SK-N-SH treated with all-trans-retinoic acid at 6 μM for 48 hours (cell line): Measurements from ENCODE around the gene CLCN6.

Experiments
- BACH2 ChIP-seq: fragments of 250-450 bp; sonication (Bioruptor Pico); IDR thresholded peaks from 2 replicates; pipeline ENCODE4 v1.9.0; 2021; ENCODE audit warnings: mild to moderate bottlenecking, borderline replicate concordance
- CSRNP3 ChIP-seq: fragments of 250-450 bp; sonication (Bioruptor Pico); IDR thresholded peaks from 2 replicates; pipeline ENCODE4 v1.5.1; 2021; ENCODE audit warnings: mild to moderate bottlenecking, moderate library complexity
- GLIS3 ChIP-seq: fragments of 250-450 bp; sonication (Bioruptor Pico); IDR thresholded peaks from 2 replicates; pipeline ENCODE4 v1.5.0; 2020; ENCODE audit warnings: mild to moderate bottlenecking, moderate library complexity
- PATZ1 ChIP-seq: fragments of 250-450 bp; sonication (Bioruptor Pico); IDR thresholded peaks from 2 replicates; pipeline ENCODE4 v1.8.0; 2020; ENCODE audit warnings: mild to moderate bottlenecking, moderate library complexity, borderline replicate concordance
- PPARA ChIP-seq: fragments of 250-450 bp; sonication (Bioruptor Pico); IDR thresholded peaks from 2 replicates; pipeline ENCODE4 v1.5.0; 2020; ENCODE audit warnings: mild to moderate bottlenecking, borderline replicate concordance
- TCF4 ChIP-seq: fragments of 250-450 bp; sonication (Bioruptor Pico); IDR thresholded peaks from 2 replicates; pipeline ENCODE4 v1.8.0; 2021; ENCODE audit warnings: mild to moderate bottlenecking, moderate library complexity, borderline replicate concordance
- TOX ChIP-seq: fragments of 250-450 bp; sonication (Bioruptor Pico); IDR thresholded peaks from 2 replicates; pipeline ENCODE4 v1.8.0; 2021; ENCODE audit warnings: mild to moderate bottlenecking, moderate library complexity, borderline replicate concordance
- TSHZ2 ChIP-seq: fragments of 250-450 bp; sonication (Bioruptor Pico); IDR thresholded peaks from 2 replicates; pipeline ENCODE4 v1.5.0; 2020; ENCODE audit warnings: mild to moderate bottlenecking, moderate library complexity
- ZFP3 ChIP-seq: fragments of 250-450 bp; sonication (Bioruptor Pico); IDR thresholded peaks from 2 replicates; pipeline ENCODE4 v1.5.0; 2020; ENCODE audit warnings: mild to moderate bottlenecking, moderate library complexity
- ZFP30 ChIP-seq: fragments of 450-650 bp; formaldehyde crosslinking; IDR thresholded peaks from 2 replicates; pipeline ENCODE4 v1.5.0; 2022; ENCODE audit warnings: mild to moderate bottlenecking, moderate library complexity
- ZNF8 ChIP-seq: fragments of 450-650 bp; formaldehyde crosslinking; IDR thresholded peaks from 2 replicates; pipeline ENCODE4 v1.5.0; 2020; ENCODE audit warnings: mild to moderate bottlenecking, moderate library complexity
- TF ChIP-seq, protein P1 (sequence below): fragments of 250-450 bp; sonication (Bioruptor Pico); IDR thresholded peaks from 2 replicates; pipeline ENCODE4 v1.8.0; 2021; ENCODE audit warnings: low read depth, mild to moderate bottlenecking, moderate library complexity, borderline replicate concordance

GRCh38 chr1:11888877-11889208 is 82.9 kb downstream of the CLCN6 start:
- no peak for TF ChIP-seq PATZ1 (CRISPR knock-in tag)
- TF ChIP-seq, protein P1, sequence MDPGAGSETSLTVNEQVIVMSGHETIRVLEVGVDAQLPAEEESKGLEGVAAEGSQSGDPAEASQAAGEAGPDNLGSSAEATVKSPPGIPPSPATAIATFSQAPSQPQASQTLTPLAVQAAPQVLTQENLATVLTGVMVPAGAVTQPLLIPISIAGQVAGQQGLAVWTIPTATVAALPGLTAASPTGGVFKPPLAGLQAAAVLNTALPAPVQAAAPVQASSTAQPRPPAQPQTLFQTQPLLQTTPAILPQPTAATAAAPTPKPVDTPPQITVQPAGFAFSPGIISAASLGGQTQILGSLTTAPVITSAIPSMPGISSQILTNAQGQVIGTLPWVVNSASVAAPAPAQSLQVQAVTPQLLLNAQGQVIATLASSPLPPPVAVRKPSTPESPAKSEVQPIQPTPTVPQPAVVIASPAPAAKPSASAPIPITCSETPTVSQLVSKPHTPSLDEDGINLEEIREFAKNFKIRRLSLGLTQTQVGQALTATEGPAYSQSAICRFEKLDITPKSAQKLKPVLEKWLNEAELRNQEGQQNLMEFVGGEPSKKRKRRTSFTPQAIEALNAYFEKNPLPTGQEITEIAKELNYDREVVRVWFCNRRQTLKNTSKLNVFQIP (CRISPR knock-in tag), result no peak
- TF ChIP-seq TCF4 (CRISPR knock-in tag), result no peak
- no peak for TF ChIP-seq PPARA (CRISPR knock-in tag)
- no peak for TF ChIP-seq ZFP30 (CRISPR knock-in tag)
- TF ChIP-seq BACH2 (CRISPR knock-in tag), result no peak
- no peak for TF ChIP-seq ZFP3
- TF ChIP-seq TSHZ2 (CRISPR knock-in tag), result no peak
- no peak for TF ChIP-seq TOX (CRISPR knock-in tag)
- no peak for TF ChIP-seq GLIS3
- TF ChIP-seq CSRNP3 (CRISPR knock-in tag), result no peak
- TF ChIP-seq ZNF8 (CRISPR knock-in tag), result no peak
